ENCODE data around the gene HOOK1.
"Not testable (repeated sequence)": the region's sequence is repeated elsewhere in the genome, so short reads cannot be mapped to it uniquely, and the experiment has no call there.

- TF ChIP-seq CTCF (optimal IDR thresholded peaks at IDR 0.05 in 1 of 3, IDR thresholded peaks at IDR 0.05 in 1 of 3, conservative IDR thresholded peaks at IDR 0.05 in 1 of 3; ENCODE audit: extremely low read depth in 1 of 3, insufficient read depth in 2 of 3, low read length in 3 of 3); EZH2 (IDR thresholded peaks at IDR 0.05; ENCODE audit: low read length): not testable (repeated sequence)
Measured at GRCh38 chr1:59914791-59915286, 100.1 kb downstream of the HOOK1 start.

Data from keratinocyte (primary cell).